Testis (tissue), 3 donors: Measurements from ENCODE around the gene NFIB. TPM values are rescaled to one million over a fixed set of nuclear protein-coding genes. Genes with fewer than 3 reads are reported as not detected.

ENCODE experiments used
- DNase-seq: peaks from one replicate; pipeline ENCODE4 v3.0.0-alpha.2; 2019
- H3K27ac ChIP-seq, 2 donors: fragments of 200-600 bp; sonication (generic); one replicate each; pipeline ENCODE4 v1.5.1; 2019
- H3K27me3 ChIP-seq: fragments of 200-600 bp; sonication (generic); one replicate; pipeline ENCODE4 v1.5.1; 2019
- H3K36me3 ChIP-seq: fragments of 200-600 bp; sonication (generic); one replicate; pipeline ENCODE4 v1.5.1; 2017; ENCODE audit warnings: low read depth; ENCODE audit errors: missing control alignments
- H3K4me1 ChIP-seq: fragments of 200-600 bp; sonication (generic); one replicate; pipeline ENCODE4 v1.5.1; 2019
- H3K4me3 ChIP-seq, 2 donors: fragments of 200-600 bp; sonication (generic); one replicate each; pipeline ENCODE4 v1.5.1; 2017 to 2019
- H3K9me3 ChIP-seq: fragments of 200-600 bp; sonication (generic); one replicate; pipeline ENCODE4 v1.5.1; 2017
- POLR2A ChIP-seq: fragments of 450-650 bp; IDR thresholded peaks from one replicate; pipeline ENCODE4 v1.6.1; 2017; ENCODE audit warnings: antibody characterized with exemption, mild to moderate bottlenecking, moderate library complexity
- WGBS, 2 donors: methylation state at CpG; one replicate each; pipeline ENCODE4 v1.1.5; 2018; 5-methylcytosine and 5-hydroxymethylcytosine counted together
- intact Hi-C: fragments of 100-400 bp; cut with DNase I; formaldehyde crosslinking; loops from one replicate; pipeline ENCODE4 v1.15.1; 2023; ENCODE audit warnings: low total_unique reads
- polyA plus RNA-seq: library from polyadenylated mRNA; stranded (reverse); fragments of 350-450 nt; fragmentation: Illumina TruSeq; extraction: RNeasy Lipid Tissue Mini Kit (QIAGEN cat#74804); gene quantifications from one replicate; pipeline ENCODE4 v1.2.3, GENCODE V29; 2014; ENCODE audit warnings: low read depth, low replicate concordance; ENCODE audit not compliant: insufficient read depth
- total RNA-seq, 2 donors: library from RNA; depleted of rRNA; stranded (reverse); fragments of >200 nt; gene quantifications; one replicate each; pipeline ENCODE4 v1.2.3, GENCODE V29; 2016
- TF ChIP-seq, protein P1 (sequence below), 3 experiments: fragments of 450-650 bp in 2 of 3; fragments of 200-600 bp in 1 of 3; sonication (generic) in 1 of 3; IDR thresholded peaks; one replicate each; pipeline ENCODE4 v1.5.1; 2016 to 2019; ENCODE audit warnings: antibody characterized with exemption in 3 of 3, mild to moderate bottlenecking in 2 of 3, moderate library complexity in 1 of 3

The NFIB gene
- total and polyA plus RNA-seq, 3 donors from 2014 or later = 8.4 to 34.7 (median 23.1) TPM

DNA sequence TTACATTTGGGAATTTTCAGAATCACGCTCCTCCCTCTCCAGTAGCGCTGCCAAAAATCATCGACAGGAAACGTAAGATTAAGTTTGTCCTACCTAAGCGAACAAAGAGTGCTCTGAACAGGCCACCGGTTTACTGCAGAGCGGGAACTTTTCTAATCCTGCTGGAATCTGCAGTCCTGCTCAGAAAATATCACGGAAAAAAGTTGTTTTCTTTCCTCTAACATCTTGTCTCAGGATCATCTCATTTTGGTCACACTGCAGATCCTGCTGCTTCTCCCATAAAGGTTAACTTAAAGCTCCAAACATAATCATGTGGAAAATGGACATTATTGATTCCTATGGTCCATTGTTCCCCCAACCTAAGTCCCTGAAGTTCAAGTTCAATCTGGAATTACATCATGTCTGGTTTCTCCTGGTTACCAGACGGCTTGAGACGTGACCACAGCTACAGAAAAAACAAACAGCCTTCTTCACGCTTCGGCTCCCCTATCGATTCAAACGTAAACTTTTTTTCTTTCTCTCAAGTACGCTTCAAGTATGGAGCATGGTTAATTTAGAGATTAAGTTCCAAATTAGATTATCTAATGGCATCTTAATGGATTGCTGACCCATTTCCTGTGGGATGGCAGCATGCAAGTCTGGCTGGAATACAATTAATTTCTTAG, 217.6 kb downstream of the NFIB start:
- WGBS, 2 donors = 21 to 35% methylated on average over 15 of the region's 15 CpGs
- no peaks in the 10 kb centered on the region for H3K27me3 ChIP-seq
- no peaks in the 10 kb centered on the region for H3K9me3 ChIP-seq
- intact Hi-C loops = no loop called here
- H3K4me3 ChIP-seq = no peak overlapping the region
- TF ChIP-seq POLR2A = no peak
- TF ChIP-seq, protein P1, sequence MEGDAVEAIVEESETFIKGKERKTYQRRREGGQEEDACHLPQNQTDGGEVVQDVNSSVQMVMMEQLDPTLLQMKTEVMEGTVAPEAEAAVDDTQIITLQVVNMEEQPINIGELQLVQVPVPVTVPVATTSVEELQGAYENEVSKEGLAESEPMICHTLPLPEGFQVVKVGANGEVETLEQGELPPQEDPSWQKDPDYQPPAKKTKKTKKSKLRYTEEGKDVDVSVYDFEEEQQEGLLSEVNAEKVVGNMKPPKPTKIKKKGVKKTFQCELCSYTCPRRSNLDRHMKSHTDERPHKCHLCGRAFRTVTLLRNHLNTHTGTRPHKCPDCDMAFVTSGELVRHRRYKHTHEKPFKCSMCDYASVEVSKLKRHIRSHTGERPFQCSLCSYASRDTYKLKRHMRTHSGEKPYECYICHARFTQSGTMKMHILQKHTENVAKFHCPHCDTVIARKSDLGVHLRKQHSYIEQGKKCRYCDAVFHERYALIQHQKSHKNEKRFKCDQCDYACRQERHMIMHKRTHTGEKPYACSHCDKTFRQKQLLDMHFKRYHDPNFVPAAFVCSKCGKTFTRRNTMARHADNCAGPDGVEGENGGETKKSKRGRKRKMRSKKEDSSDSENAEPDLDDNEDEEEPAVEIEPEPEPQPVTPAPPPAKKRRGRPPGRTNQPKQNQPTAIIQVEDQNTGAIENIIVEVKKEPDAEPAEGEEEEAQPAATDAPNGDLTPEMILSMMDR (IDR thresholded peaks at IDR 0.05) = no peak
- no peaks in the 10 kb centered on the region for H3K36me3 ChIP-seq
- H3K27ac ChIP-seq = peak overlapping the region in 1 of 2 donors; percentile 55
- H3K4me1 ChIP-seq = no peaks in the 10 kb centered on the region
- no peak for DNase-seq

GRCh38 chr9:14095277-14095676, 218.7 kb downstream of the NFIB start:
- no peaks in the 10 kb centered on the region for H3K4me1 ChIP-seq
- TF ChIP-seq, protein P1 (IDR thresholded peaks at IDR 0.05) = no peak
- TF ChIP-seq POLR2A = no peak

GRCh38 chr9:14094491-14094890, 219.4 kb downstream of the NFIB start:
- H3K27ac ChIP-seq = no peak overlapping the region
- no peaks in the 10 kb centered on the region for H3K27me3 ChIP-seq
- intact Hi-C loops = no loop called here
- no peaks in the 10 kb centered on the region for H3K36me3 ChIP-seq
- H3K4me1 ChIP-seq = no peaks in the 10 kb centered on the region
- TF ChIP-seq POLR2A = no peak
- TF ChIP-seq, protein P1 (IDR thresholded peaks at IDR 0.05) = no peak
- no peaks in the 10 kb centered on the region for H3K9me3 ChIP-seq
- no peak for DNase-seq
- WGBS, 2 donors = 89% methylated on average over 5 of the region's 5 CpGs
- H3K4me3 ChIP-seq = no peak overlapping the region

More at GRCh38 chr9:14095277-14095676, 218.7 kb downstream of the NFIB start:
- intact Hi-C loops = no loop called here
- Histone ChIP-seq H3K27me3 (no peaks in the 10 kb centered on the region), H3K36me3 (no peaks in the 10 kb centered on the region), H3K4me3 (no peak overlapping the region), H3K27ac (no peak overlapping the region), H3K9me3 (no peaks in the 10 kb centered on the region)
- DNase-seq = no peak

GRCh38 chr9:14092344-14092743, 221.6 kb downstream of the NFIB start:
- DNase-seq = no peak
- H3K4me1 ChIP-seq = no peaks in the 10 kb centered on the region
- H3K27ac ChIP-seq = no peak overlapping the region
- no peaks in the 10 kb centered on the region for H3K9me3 ChIP-seq
- TF ChIP-seq, protein P1 (IDR thresholded peaks at IDR 0.05) = no peak
- no peak for TF ChIP-seq POLR2A
- H3K4me3 ChIP-seq = no peak overlapping the region
- intact Hi-C loops = no loop called here
- H3K27me3 ChIP-seq = no peaks in the 10 kb centered on the region
- no peaks in the 10 kb centered on the region for H3K36me3 ChIP-seq
- WGBS, 2 donors = 92 to 96% methylated on average over 1 of the region's 1 CpG
